Ishikawa (cell line): ENCODE measurements around the gene URB2.

Experiments
- CEBPB ChIP-seq: IDR thresholded peaks from 2 replicates; pipeline ENCODE4 v1.6.1; 2012
- TEAD4 ChIP-seq: IDR thresholded peaks from 2 replicates; pipeline ENCODE4 v1.6.1; 2012
- YY1 ChIP-seq: IDR thresholded peaks from 2 replicates; pipeline ENCODE4 v1.6.1; 2012; ENCODE audit warnings: low read depth

- TF ChIP-seq YY1 (no peak), TEAD4 (no peak), CEBPB (no peak)
Measured at GRCh38 chr1:229664133-229664689, 38.2 kb downstream of the URB2 start.
